GM12878 (cell line): ENCODE data around the gene GMCL1. TPM values are rescaled to one million over a fixed set of nuclear protein-coding genes. Genes with fewer than 3 reads are reported as not detected.
A peak's percentile ranks its signal among the peaks of the same experiment; 100 is the strongest.

Experiments
- BACH1 ChIP-seq: fragments of 450-650 bp; IDR thresholded peaks from 2 replicates; pipeline ENCODE4 v1.6.1; 2017; ENCODE audit warnings: mild to moderate bottlenecking, borderline replicate concordance
- BMI1 ChIP-seq: fragments of 450-650 bp; IDR thresholded peaks from 2 replicates; pipeline ENCODE4 v1.6.1; 2016; ENCODE audit warnings: mild to moderate bottlenecking, moderate library complexity, borderline replicate concordance
- CREB1 ChIP-seq: IDR thresholded peaks from 2 replicates; pipeline ENCODE4 v1.6.1; 2012; ENCODE audit warnings: low read depth, mild to moderate bottlenecking, inconsistent platforms
- IRF5 ChIP-seq: fragments of 450-650 bp; IDR thresholded peaks from 2 replicates; pipeline ENCODE4 v1.6.1; 2017; ENCODE audit warnings: borderline replicate concordance
- JUNB ChIP-seq: IDR thresholded peaks from 2 replicates; pipeline ENCODE4 v1.6.1; 2016; ENCODE audit warnings: antibody characterized with exemption, mild to moderate bottlenecking
- KAT2A ChIP-seq: conservative IDR thresholded peaks from 2 replicates; pipeline ENCODE4 v1.6.1; 2011; ENCODE audit warnings: low read depth, low read length; ENCODE audit not compliant: control insufficient read depth
- LARP7 ChIP-seq: fragments of 450-650 bp; IDR thresholded peaks from 2 replicates; pipeline ENCODE4 v1.6.1; 2017; ENCODE audit warnings: mild to moderate bottlenecking
- NBN ChIP-seq: fragments of 450-650 bp; IDR thresholded peaks from 2 replicates; pipeline ENCODE4 v1.6.1; 2016
- NFYA ChIP-seq: IDR thresholded peaks from 2 replicates; pipeline ENCODE4 v1.6.1; 2011; ENCODE audit warnings: low read depth, mild to moderate bottlenecking, low read length, improper control_type of control experiment, borderline replicate concordance
- NFYB ChIP-seq: IDR thresholded peaks from 2 replicates; pipeline ENCODE4 v1.6.1; 2011; ENCODE audit warnings: low read depth, mild to moderate bottlenecking, low read length, improper control_type of control experiment, moderate library complexity; ENCODE audit not compliant: insufficient read depth
- PAX5 ChIP-seq: IDR thresholded peaks from 2 replicates; pipeline ENCODE4 v1.6.1; 2011; ENCODE audit warnings: low read depth, low read length, borderline replicate concordance
- PML ChIP-seq: IDR thresholded peaks from 2 replicates; pipeline ENCODE4 v1.6.1; 2012; ENCODE audit warnings: low read length, inconsistent platforms
- POLR2A ChIP-seq: IDR thresholded peaks from 2 replicates; pipeline ENCODE4 v1.6.1; 2011; ENCODE audit warnings: low read depth, mild to moderate bottlenecking, low read length
- SUZ12 ChIP-seq: fragments of 200-600 bp; sonication (generic); IDR thresholded peaks from one replicate; pipeline ENCODE4 v1.6.1; 2018; ENCODE audit warnings: antibody characterized with exemption, mild to moderate bottlenecking; ENCODE audit not compliant: unreplicated experiment
- YBX1 ChIP-seq: fragments of 450-650 bp; IDR thresholded peaks from 2 replicates; pipeline ENCODE4 v1.6.1; 2016; ENCODE audit warnings: antibody characterized with exemption
- ZBED1 ChIP-seq: IDR thresholded peaks from 2 replicates; pipeline ENCODE4 v1.6.1; 2016; ENCODE audit warnings: borderline replicate concordance
- ZNF24 ChIP-seq: fragments of 450-650 bp; IDR thresholded peaks from 2 replicates; pipeline ENCODE4 v1.6.1; 2017; ENCODE audit warnings: antibody characterized with exemption, mild to moderate bottlenecking
- polyA plus RNA-seq, 11 experiments: library from polyadenylated mRNA; depleted of rRNA in 4 of 11; unstranded in 6 of 11; stranded (reverse) in 5 of 11; fragments of >200 nt; fragmentation: Nextera tagmentation in 4 of 11; fragmentation: Illumina TruSeq in 1 of 11; extraction: Ambion mirVana in 4 of 11; extraction: Trizol in 1 of 11; gene quantifications; 1 replicate in 1 of 11; 2 replicates in 10 of 11; pipeline versions ENCODE4 v1.2.1 to v1.2.3, GENCODE V29; 2011 to 2016; ENCODE audit warnings: inconsistent platforms in 2 of 11, missing spikeins in 2 of 11, low read depth in 1 of 11
- total RNA-seq, 4 experiments: library from RNA; depleted of rRNA in 3 of 4; stranded (reverse); fragments of >200 nt in 3 of 4; fragmentation: Illumina TruSeq in 1 of 4; extraction: Trizol in 1 of 4; gene quantifications; 2 replicates each; pipeline versions ENCODE4 v1.2.1 to v1.2.3, GENCODE V29; 2013 to 2021

GMCL1 gene
- total and polyA plus RNA-seq, 10 of the 15 experiments (the other 5 are each of a cell fraction or from before 2014, with no cell fraction given): 3.7 to 21.4 (median 12.3) TPM

DNA sequence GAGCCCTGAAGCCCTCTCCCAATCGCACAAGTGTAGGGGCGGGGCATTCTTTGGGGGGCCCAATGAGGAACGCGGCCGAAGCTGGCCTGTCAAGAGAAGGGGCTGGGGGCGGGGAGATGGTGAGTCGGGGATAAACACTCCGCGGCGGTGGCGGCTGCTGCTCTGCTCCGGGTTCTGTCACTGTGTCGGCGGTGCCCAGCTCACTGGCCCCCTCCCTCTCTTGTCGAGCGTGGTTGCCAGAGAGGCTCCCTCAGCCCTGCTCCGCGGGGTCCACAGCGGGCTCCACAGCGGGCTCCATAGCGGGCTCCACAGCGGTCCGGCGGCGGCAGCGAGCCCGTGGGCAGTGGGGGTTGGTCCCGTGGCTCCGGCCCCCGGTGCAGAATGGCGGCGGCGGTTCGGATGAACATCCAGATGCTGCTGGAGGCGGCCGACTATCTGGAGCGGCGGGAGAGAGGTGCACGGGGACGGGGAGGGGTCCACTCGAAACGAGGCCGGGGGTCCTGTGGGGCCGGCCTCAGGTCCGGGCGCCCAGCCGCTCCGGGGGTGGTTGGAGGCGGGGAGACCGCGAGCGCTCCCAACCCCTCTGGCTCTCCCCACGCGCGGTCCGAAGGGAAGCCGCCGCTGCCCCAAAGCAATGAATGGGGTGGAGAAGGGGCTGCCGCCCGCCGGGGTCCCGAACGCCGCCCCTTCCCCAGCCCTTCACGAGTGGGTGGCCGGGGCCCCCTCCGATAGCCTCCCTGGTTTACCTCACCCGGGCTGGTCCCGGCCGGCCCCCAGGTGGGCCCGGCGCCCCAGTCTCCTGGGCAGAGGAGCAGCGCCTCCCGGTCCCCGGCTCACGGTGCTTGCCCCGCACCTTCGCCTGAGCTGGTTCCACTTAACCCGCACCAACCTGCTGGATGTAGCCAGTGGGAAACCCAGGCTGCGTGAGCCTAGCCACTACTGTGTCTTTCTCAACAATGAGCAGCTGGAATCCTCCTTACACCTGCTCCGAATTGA is 85.8 kb downstream of the GMCL1 start, which contains the start of gene MXD1 (continued):
- 0 out of 2 replicates have a peak, but pooled peaks have one; percentile 93 for TF ChIP-seq NFYB
- no peak for TF ChIP-seq LARP7
- TF ChIP-seq NBN: 0 out of 2 replicates have a peak, but pooled peaks have one; percentile 5
- TF ChIP-seq YBX1: no peak
- TF ChIP-seq PAX5: no peak; the same call in 1 of the 2 replicates
- TF ChIP-seq ZNF24: no peak
- no peak for TF ChIP-seq BMI1
- TF ChIP-seq JUNB: no peak
- no peak for TF ChIP-seq CREB1
- TF ChIP-seq IRF5: no peak
- no peak for TF ChIP-seq NFYA
- TF ChIP-seq ZBED1: no peak
- no peak for TF ChIP-seq KAT2A
- peak; percentile 87 for TF ChIP-seq BACH1
- no peak for TF ChIP-seq SUZ12
- TF ChIP-seq PML: no peak
- peak; percentile 88 for TF ChIP-seq POLR2A
- TF ChIP-seq, all 136 proteins: peak for 16
